ENCODE results near the gene SRSF3.

- TF ChIP-seq POLR2A (IDR thresholded peaks at IDR 0.05) (no peak), CTCF (IDR thresholded peaks at IDR 0.05) (no peak), POLR2AphosphoS5 (IDR thresholded peaks at IDR 0.05) (no peak)
These were observed 16.8 kb downstream of the SRSF3 start for GRCh38 chr6:36610956-36611336.

Measured in breast epithelium (tissue), 3 donors.